Lower leg skin (tissue), 4 donors: Measurements from ENCODE around the gene VAMP5. TPM values are rescaled to one million over a fixed set of nuclear protein-coding genes. Genes with fewer than 3 reads are reported as not detected.

Source experiments
- DNase-seq, 2 donors: peaks; one replicate each; pipeline ENCODE4 v3.0.0-alpha.2; 2019; ENCODE audit warnings: low spot score in 2 of 2
- H3K4me3 ChIP-seq: fragments of 200-600 bp; sonication (generic); 2 replicates; pipeline ENCODE4 v1.5.1; 2017; ENCODE audit warnings: mild to moderate bottlenecking, low read depth; ENCODE audit not compliant: poor library complexity, severe bottlenecking
- POLR2A ChIP-seq, 2 donors: fragments of 450-650 bp; IDR thresholded peaks; one replicate each; pipeline ENCODE4 v1.6.1; 2016 to 2017; ENCODE audit warnings: antibody characterized with exemption in 2 of 2, mild to moderate bottlenecking in 1 of 2, moderate library complexity in 1 of 2
- WGBS, 2 donors: methylation state at CpG; one replicate each; pipeline ENCODE4 v1.1.5; 2018; 5-methylcytosine and 5-hydroxymethylcytosine counted together
- intact Hi-C: fragments of 100-400 bp; cut with DNase I; formaldehyde crosslinking; loops from one replicate; pipeline ENCODE4 v1.15.0; 2023; ENCODE audit warnings: low total_unique reads
- total RNA-seq, 4 donors: library from RNA; depleted of rRNA; stranded (reverse); fragments of >200 nt; gene quantifications; one replicate each; pipeline ENCODE4 v1.1.0, GENCODE V29; 2016
- TF ChIP-seq, protein P1 (sequence below), 3 donors: fragments of 450-650 bp; IDR thresholded peaks; one replicate each; pipeline ENCODE4 v1.5.1; 2016; ENCODE audit warnings: antibody characterized with exemption in 3 of 3, mild to moderate bottlenecking in 3 of 3, moderate library complexity in 2 of 3

Gene VAMP5
- 10 to 100 TPM; 10.1 to 35.6 (median 14.0) TPM for total RNA-seq

DNA sequence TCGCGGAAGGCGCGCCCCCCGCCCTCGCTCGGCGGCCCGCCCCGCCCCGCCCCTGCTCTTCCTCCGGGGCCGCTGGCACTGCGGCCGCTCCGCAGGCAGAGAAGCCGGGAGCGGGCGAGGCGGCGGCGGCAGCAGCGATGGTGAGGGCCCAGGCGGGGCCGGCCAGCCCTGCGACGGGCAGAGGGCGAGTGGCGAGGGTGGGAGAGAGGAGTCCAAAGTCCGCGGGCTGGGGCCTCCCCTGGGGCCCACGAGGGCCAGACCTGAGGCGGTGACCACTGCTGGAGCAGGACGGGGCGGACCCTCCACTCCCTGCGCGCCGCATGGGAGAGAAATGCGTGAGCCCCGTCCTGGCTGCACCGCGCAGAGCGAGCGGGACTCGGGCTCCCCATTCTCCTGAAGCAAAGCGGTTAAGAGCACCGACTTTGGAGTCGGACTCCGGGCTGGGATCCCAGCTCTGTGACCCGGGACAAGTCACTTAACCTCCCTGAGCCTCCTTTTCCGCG, at the start of gene VAMP5:
Gene VAMP5, plus strand, starts transcription at position 78 of the 503 bp plus-strand sequence. Its CDS starts 60 bp downstream, at position 138.
- intact Hi-C loops = no loop called here
- TF ChIP-seq, protein P1, sequence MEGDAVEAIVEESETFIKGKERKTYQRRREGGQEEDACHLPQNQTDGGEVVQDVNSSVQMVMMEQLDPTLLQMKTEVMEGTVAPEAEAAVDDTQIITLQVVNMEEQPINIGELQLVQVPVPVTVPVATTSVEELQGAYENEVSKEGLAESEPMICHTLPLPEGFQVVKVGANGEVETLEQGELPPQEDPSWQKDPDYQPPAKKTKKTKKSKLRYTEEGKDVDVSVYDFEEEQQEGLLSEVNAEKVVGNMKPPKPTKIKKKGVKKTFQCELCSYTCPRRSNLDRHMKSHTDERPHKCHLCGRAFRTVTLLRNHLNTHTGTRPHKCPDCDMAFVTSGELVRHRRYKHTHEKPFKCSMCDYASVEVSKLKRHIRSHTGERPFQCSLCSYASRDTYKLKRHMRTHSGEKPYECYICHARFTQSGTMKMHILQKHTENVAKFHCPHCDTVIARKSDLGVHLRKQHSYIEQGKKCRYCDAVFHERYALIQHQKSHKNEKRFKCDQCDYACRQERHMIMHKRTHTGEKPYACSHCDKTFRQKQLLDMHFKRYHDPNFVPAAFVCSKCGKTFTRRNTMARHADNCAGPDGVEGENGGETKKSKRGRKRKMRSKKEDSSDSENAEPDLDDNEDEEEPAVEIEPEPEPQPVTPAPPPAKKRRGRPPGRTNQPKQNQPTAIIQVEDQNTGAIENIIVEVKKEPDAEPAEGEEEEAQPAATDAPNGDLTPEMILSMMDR (IDR thresholded peaks at IDR 0.05) = no peak
- no peak for TF ChIP-seq POLR2A (IDR thresholded peaks at IDR 0.05)
- no peak for DNase-seq
- WGBS, 2 donors = 17 to 37% methylated on average over 5 to 28 of the region's 52 CpGs
- peak within 1 kb of the TSS; percentile 18 for H3K4me3 ChIP-seq

DNA sequence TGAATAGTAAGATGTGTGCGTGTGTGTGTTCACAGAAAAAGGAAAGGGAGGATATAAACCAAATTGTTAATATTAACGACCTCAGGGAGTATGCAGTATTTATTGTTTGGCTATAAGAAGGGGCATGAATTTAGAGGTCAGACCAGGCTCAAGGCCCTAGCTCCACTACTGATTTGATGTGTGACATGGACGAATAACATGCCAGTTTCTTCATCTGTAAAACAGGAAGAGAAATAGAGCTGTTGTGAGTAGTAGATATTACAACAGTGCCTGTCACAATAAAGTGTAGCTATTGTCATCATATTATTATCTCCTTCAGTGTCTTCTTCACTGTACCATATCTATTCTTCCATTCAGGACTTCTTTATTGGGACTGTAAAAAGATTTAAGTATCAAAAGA, 49.4 kb upstream of the VAMP5 start:
- WGBS, 2 donors = 72 to 76% methylated on average over 3 of the region's 3 CpGs
- intact Hi-C loops = no loop called here
- no peak overlapping the region for H3K4me3 ChIP-seq
- TF ChIP-seq, protein P1 (IDR thresholded peaks at IDR 0.05) = no peak
- TF ChIP-seq POLR2A (IDR thresholded peaks at IDR 0.05) = no peak
- DNase-seq = no peak

DNA sequence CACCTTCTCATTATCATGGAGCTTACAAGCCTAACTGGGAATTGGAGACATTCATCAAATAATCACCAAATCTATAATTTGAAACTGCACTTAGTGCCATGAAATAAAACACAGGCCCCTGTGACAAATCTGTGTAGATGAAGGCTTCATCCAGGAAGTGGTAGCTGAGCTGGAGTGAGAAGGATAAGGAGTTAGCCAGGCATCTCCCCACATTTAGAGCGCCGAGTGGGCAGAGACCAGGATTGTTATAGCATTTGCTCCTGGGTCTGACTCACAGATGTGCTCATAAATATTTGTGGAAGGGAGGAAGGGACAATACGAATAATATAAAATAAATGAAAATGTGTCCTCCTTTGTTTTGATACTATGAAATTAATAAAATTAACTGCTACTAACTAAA, 47.8 kb upstream of the VAMP5 start:
- TF ChIP-seq, protein P1 (IDR thresholded peaks at IDR 0.05) = no peak
- TF ChIP-seq POLR2A (IDR thresholded peaks at IDR 0.05) = no peak
- DNase-seq = no peak
- WGBS, 2 donors = 76 to 78% methylated on average over 3 of the region's 3 CpGs
- intact Hi-C loops = no loop called here
- H3K4me3 ChIP-seq = no peak overlapping the region

DNA sequence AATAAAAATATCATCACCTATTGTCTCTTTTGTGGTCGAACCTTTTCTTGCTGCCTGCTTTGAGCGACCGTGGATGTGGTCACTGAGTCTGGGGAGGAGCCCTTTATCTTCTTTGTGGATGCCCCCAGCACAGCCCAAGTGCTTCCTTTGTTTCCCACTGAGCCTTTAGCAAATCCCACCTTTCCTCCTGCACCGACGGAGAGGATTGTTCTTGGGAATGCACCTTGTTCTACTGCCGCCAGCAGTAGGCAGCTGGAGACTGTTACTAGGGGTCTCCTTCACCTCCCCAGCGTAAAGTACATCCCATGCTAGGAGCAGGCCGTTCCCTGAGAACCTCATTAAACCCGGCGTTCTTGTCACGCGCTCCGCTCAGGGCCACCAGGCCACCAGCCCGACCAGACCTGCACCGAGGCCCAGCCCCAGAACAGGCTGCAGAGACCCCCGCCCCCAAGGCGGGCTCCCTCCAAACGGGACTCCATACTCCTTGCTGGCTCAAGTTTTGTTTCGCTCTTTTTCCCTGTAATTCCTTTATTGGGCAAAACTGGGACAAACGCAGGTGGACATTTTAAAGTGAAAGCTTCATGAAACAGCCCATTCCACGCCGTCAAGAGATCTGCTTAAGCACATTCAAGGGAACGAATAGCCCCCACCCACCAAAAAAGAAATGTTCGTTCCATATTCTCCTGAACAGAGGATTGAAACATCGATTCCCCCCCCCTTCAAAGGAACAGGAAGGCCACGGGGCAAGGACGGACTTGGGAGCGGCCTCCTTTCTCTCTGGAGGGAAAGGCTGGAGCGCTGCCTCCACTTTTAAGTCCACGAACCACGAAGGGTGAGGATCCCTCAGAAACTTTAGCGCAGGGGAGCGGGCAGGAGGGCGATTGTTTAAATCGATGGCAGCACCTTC, 46.4 kb upstream of the VAMP5 start:
- H3K4me3 ChIP-seq = peak overlapping the region; percentile 40
- intact Hi-C loops = no loop called here
- no peak for TF ChIP-seq POLR2A (IDR thresholded peaks at IDR 0.05)
- TF ChIP-seq, protein P1 (IDR thresholded peaks at IDR 0.05) = no peak
- peak; percentile 63 to 93 for DNase-seq
- WGBS, 2 donors = 1% methylated on average over 35 of the region's 35 CpGs

GRCh38 chr2:85538507-85539360, 45.5 kb upstream of the VAMP5 start, which contains the start of gene MAT2A:
Gene MAT2A, plus strand, starts transcription at chr2:85539168. Its CDS starts 120 bp downstream, at chr2:85539288.
- intact Hi-C loops = no loop called here
- peak in 1 of 2 donors; percentile 96 for TF ChIP-seq POLR2A (IDR thresholded peaks at IDR 0.05)
- TF ChIP-seq, protein P1 (IDR thresholded peaks at IDR 0.05) = peak in 1 of 3 donors; percentile 88
- WGBS, 2 donors = 0% methylated on average over 39 to 92 of the region's 92 CpGs

More at GRCh38 chr2:85538507-85539360, 45.5 kb upstream of the VAMP5 start, which contains the start of gene MAT2A:
- H3K4me3 ChIP-seq = peak within 1 kb of the TSS; percentile 88
- peak; percentile 89 to 99 for DNase-seq
